Head of caudate nucleus (tissue), 42 donors: Measurements from ENCODE around the gene ANKFY1.

Experiments used
- DNase-seq, 42 donors: peaks; one replicate each; pipeline versions ENCODE4 v3.0.0 to v3.0.0-alpha.2; 2020 to 2021; ENCODE audit warnings: mixed read lengths in 7 of 42
- intact Hi-C: fragments of 100-400 bp; cut with DNase I; formaldehyde crosslinking; loops from one replicate; pipeline ENCODE4 v1.15.0; 2022

Gene ANKFY1

GRCh38 chr17:4189280-4189679 is 74.5 kb downstream of the ANKFY1 start:
- intact Hi-C loops, result no loop called here
- no peak for DNase-seq

DNA sequence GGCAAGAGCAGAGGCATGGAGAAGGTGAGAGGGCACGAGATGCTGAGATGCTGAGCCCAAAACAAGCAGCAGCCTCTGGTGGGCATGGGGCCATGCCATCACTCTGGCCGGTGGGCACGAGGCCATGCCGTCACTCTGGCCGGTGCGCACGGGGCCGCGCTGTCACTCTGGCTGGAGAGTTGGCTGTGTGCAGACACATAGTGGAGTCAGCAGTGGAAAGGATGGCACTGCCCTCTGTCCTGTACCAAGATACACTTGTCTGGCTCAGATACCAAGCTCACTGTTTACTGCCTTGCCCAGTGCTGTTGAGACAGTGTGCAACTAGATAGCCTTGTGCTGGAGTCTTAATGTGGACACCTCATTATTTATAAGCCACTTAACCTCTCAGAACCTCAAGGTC is 75.7 kb downstream of the ANKFY1 start:
- DNase-seq, result no peak

DNA sequence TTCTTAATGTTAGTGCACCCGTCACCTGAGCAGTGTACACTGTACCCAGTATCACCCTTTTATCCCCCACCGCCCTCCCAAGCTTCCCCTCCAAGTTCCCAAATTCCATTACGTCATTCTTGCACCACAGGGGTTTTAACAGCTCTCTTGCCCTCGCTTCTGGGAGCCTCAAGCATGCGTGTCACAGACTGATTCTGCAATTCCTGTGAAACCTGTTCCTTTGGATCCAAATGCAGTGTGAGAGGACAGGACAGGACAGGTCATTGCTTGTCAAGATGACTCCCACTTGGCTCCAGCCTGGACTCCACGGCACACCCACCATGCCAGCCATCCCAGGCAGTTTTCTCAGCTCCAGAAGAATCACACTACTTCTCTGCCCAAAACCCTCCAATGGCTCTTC is 76.7 kb downstream of the ANKFY1 start:
- DNase-seq, result no peak
- intact Hi-C loops, result no loop called here

More for the DNA sequence above, 75.7 kb downstream of the ANKFY1 start:
- intact Hi-C loops, result no loop called here

- peak in 28 of 42 donors; percentile 21 to 87 (median 54) for DNase-seq
- intact Hi-C loops, result no loop called here
Observed at GRCh38 chr17:4186357-4186881, 77.4 kb downstream of the ANKFY1 start.

GRCh38 chr17:4185656-4186055 is 78.1 kb downstream of the ANKFY1 start:
- no peak for DNase-seq
- intact Hi-C loops, result no loop called here

- no peak for DNase-seq
- intact Hi-C loops, result no loop called here
Observed at GRCh38 chr17:4184811-4185210, 79.0 kb downstream of the ANKFY1 start.

GRCh38 chr17:4182043-4182442 is 81.7 kb downstream of the ANKFY1 start:
- DNase-seq, result no peak
- intact Hi-C loops, result no loop called here

GRCh38 chr17:4180791-4181190 is 83.0 kb downstream of the ANKFY1 start:
- intact Hi-C loops, result no loop called here
- no peak for DNase-seq

- intact Hi-C loops, result no loop called here
- DNase-seq, result peak in 1 of 42 donors; percentile 2
Observed at GRCh38 chr17:4179071-4179470, 84.7 kb downstream of the ANKFY1 start.

DNA sequence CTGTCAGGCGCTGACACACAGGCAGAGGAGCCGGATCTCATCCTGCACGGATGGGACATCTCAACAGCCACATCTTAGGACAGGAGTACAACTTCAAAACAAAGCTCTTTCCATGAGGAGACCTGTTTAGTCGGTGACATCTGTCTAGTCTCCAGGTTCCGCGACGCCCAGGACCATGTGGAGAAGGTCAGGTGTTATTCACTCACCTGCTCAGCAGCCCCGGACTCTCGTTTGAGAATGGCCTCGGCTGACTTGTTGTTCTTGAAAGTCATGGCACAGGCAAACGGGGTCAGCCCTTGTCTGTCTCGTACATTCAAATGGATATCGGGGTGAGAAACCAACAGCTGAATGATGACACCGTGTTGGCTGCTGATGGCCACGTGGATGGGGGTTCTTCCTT is 85.1 kb downstream of the ANKFY1 start:
- intact Hi-C loops, result no loop called here
- peak in 1 of 42 donors; percentile 7 for DNase-seq

GRCh38 chr17:4177806-4178205 is 86.0 kb downstream of the ANKFY1 start:
- intact Hi-C loops, result no loop called here
- peak in 33 of 42 donors; percentile 15 to 77 (median 48) for DNase-seq

GRCh38 chr17:4176808-4177472 is 86.8 kb downstream of the ANKFY1 start:
- intact Hi-C loops, result no loop called here
- DNase-seq, result no peak

- intact Hi-C loops, result no loop called here
- no peak for DNase-seq
Observed at GRCh38 chr17:4175921-4176807, 87.6 kb downstream of the ANKFY1 start.

DNA sequence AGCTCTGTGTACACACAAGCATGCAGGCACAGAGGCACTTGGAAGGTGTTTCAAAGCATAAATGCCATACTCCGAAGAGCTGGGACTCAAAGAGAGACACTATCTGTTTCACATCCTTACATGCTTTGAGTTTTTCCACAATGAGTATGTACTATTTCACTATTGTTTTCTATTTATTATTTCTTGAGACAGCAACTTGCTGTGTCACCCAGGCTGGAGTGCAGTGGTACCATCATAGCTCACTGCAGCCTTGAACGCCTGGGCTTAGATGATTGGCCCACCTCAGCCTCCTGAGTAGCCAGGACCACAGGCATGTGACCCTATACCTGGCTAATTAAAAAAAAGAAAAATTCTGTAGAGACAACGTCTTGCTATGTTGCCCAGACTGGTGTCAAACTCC is 89.2 kb downstream of the ANKFY1 start:
- intact Hi-C loops, result no loop called here
- no peak for DNase-seq

- intact Hi-C loops, result no loop called here
- DNase-seq, result no peak
Observed at GRCh38 chr17:4173781-4174180, 90.0 kb downstream of the ANKFY1 start.

DNA sequence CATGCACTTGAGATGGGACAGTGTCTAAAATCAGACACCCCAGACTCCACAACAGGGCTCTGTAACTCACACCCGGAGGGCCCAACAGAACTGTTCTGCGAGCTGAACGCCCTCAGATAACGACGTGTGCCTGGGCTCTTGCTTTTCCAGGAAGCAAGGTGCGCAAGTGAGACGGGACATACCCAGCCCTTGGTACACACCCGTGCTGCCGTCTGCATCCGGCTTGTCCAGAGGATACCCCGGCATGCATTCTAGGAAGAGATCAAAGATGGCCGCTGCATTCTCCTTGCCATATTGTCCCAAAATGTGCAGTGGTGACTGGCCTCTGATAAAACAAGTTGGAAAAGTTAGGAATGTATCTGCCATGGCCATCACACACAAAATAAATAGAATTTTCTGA is 91.4 kb downstream of the ANKFY1 start:
- intact Hi-C loops, result no loop called here
- DNase-seq, result no peak

DNA sequence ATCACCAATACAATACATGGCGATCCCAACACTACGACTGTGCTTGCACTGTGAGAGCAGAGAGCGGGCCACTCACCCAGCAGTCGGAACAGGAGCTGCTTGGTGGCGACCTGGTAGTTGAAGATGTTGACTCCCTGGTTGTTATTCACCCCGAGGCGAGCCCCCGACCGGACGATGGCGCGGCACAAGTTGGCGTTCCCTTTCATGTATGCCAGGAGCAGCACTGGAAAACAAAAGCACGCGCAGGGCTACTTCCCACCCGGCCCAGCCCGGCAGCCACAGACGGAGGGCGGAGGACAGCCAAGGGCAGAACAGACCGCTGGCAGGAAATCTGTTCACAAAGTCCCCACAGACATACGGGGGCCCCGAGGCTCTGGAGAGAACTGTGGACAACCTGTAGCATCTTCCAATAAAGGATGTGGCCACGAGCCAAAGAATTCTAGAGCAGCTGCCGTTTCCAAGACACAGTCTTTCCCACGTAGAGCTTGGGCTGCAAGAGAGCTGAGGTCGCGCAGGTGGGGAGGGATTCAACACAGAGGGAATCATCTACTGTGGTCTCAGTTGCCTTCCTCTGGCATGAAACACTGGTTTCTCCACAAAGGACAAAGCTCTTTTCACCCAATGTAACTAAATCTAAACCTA is 93.0 kb downstream of the ANKFY1 start:
- intact Hi-C loops, result no loop called here
- DNase-seq, result no peak

GRCh38 chr17:4167786-4168185 is 96.0 kb downstream of the ANKFY1 start:
- intact Hi-C loops, result no loop called here
- DNase-seq, result no peak

- no peak for DNase-seq
- intact Hi-C loops, result no loop called here
Observed at GRCh38 chr17:4166419-4166818, 97.4 kb downstream of the ANKFY1 start.
